Endothelial cell of umbilical vein (primary cell): ENCODE data around the gene CLPTM1L. TPM values are rescaled to one million over a fixed set of nuclear protein-coding genes. Genes with fewer than 3 reads are reported as not detected.

Experiments used
- BruUV-seq: library from RNA; stranded (reverse); fragments of 400-500 nt; replicated peaks from 2 replicates; lab custom pipeline; 2021; lab: Mats Ljungman, UMichigan
- CTCF ChIA-PET: fragments of 300-600, 350-600 bp; sonication (Branson Sonifier 250); formaldehyde crosslinking; loops from one replicate; lab custom pipeline; 2021; ENCODE audit warnings: antibody characterized with exemption, inconsistent platforms; lab: Charles Lee
- POLR2A ChIA-PET: fragments of 300-600, 350-600 bp; sonication (Branson Sonifier 250); formaldehyde crosslinking; loops from one replicate; lab custom pipeline; 2021; ENCODE audit warnings: antibody characterized with exemption, inconsistent platforms; lab: Charles Lee
- DNase-seq: peaks from one replicate; pipeline ENCODE4 v3.0.0-alpha.2; 2011; ENCODE audit warnings: low read depth, low spot score
- FAIRE-seq: peaks from 2 replicates; lab custom pipeline; 2011; peaks lifted over from hg19 to GRCh38; lab: Jason Lieb, UNC
- H2AFZ ChIP-seq: 2 replicates; pipeline ENCODE4 v1.6.0; 2012; ENCODE audit warnings: low read depth, low read length, control low read depth, inconsistent platforms
- H3K27ac ChIP-seq: 2 replicates; pipeline ENCODE4 v1.5.1; 2011; ENCODE audit warnings: low read depth, mild to moderate bottlenecking, control low read depth, low read length, moderate library complexity; ENCODE audit not compliant: insufficient read depth
- H3K27me3 ChIP-seq, 2 experiments: 2 replicates each; pipeline versions ENCODE4 v1.6.0 to v1.6.1; 2011; ENCODE audit warnings: low read length in 2 of 2, mixed read lengths in 1 of 2; ENCODE audit not compliant: control insufficient read depth in 2 of 2, insufficient read depth in 2 of 2
- H3K36me3 ChIP-seq, 2 experiments: 2 replicates in 1 of 2; 3 replicates in 1 of 2; pipeline ENCODE4 v1.5.1; 2011; ENCODE audit warnings: low read length in 2 of 2, mild to moderate bottlenecking in 1 of 2, moderate library complexity in 1 of 2; ENCODE audit not compliant: control insufficient read depth in 2 of 2, insufficient read depth in 2 of 2; ENCODE audit errors: extremely low read depth in 1 of 2
- H3K4me1 ChIP-seq: 3 replicates; pipeline ENCODE4 v1.5.1; 2011; ENCODE audit warnings: mild to moderate bottlenecking, low read length; ENCODE audit not compliant: control insufficient read depth, insufficient read depth; ENCODE audit errors: extremely low read depth
- H3K4me2 ChIP-seq: 2 replicates; pipeline ENCODE4 v1.6.1; 2011; ENCODE audit warnings: low read length, control low read depth, mixed read lengths; ENCODE audit not compliant: insufficient read depth
- H3K4me3 ChIP-seq, 3 experiments: fragments of 200-600 bp in 1 of 3; sonication (generic), shearing (Covaris generic) in 1 of 3; replicated peaks in 1 of 3; 2 replicates each; pipeline ENCODE4 v1.5.1; 2011 to 2016; ENCODE audit warnings: control low read depth in 3 of 3, low read length in 3 of 3, mild to moderate bottlenecking in 2 of 3, inconsistent platforms in 1 of 3, low read depth in 1 of 3, moderate library complexity in 1 of 3; ENCODE audit not compliant: insufficient read depth in 1 of 3
- H3K79me2 ChIP-seq: 2 replicates; pipeline ENCODE4 v1.6.0; 2012; ENCODE audit warnings: low read length, inconsistent platforms; ENCODE audit not compliant: control insufficient read depth, insufficient read depth
- H3K9ac ChIP-seq: replicated peaks from 2 replicates; pipeline ENCODE3; 2011; ENCODE audit warnings: low read length, control low read depth; ENCODE audit not compliant: insufficient read depth; ENCODE audit errors: extremely low read depth
- H3K9me1 ChIP-seq: replicated peaks from 3 replicates; pipeline ENCODE4 v1.6.0; 2011; ENCODE audit warnings: mild to moderate bottlenecking, low read length; ENCODE audit not compliant: control insufficient read depth, insufficient read depth; ENCODE audit errors: extremely low read depth
- H3K9me3 ChIP-seq: replicated peaks from 2 replicates; pipeline ENCODE4 v1.5.1; 2012; ENCODE audit warnings: low read length, inconsistent platforms; ENCODE audit not compliant: control insufficient read depth, insufficient read depth
- H4K20me1 ChIP-seq: replicated peaks from 2 replicates; pipeline ENCODE3; 2011; ENCODE audit warnings: mild to moderate bottlenecking, low read length; ENCODE audit not compliant: control insufficient read depth, insufficient read depth; ENCODE audit errors: extremely low read depth
- CTCF ChIP-seq, 2 donors: IDR thresholded peaks; 1 replicate in 1 of 2; 2 replicates in 1 of 2; pipeline ENCODE4 v1.5.1; 2011; ENCODE audit warnings: low read length in 2 of 2, mild to moderate bottlenecking in 2 of 2, moderate library complexity in 2 of 2, control low read depth in 1 of 2, inconsistent platforms in 1 of 2, low read depth in 1 of 2; ENCODE audit not compliant: insufficient read depth in 1 of 2; ENCODE audit errors: extremely low read depth in 1 of 2
- EZH2 ChIP-seq: IDR thresholded peaks from 2 replicates; pipeline ENCODE4 v1.6.1; 2012; ENCODE audit warnings: borderline replicate concordance, low read depth, mild to moderate bottlenecking, moderate library complexity, low read length, inconsistent platforms; ENCODE audit not compliant: severe bottlenecking
- FOS ChIP-seq: IDR thresholded peaks from 2 replicates; pipeline ENCODE4 v1.6.1; 2011; ENCODE audit warnings: mild to moderate bottlenecking, low read length, moderate library complexity, borderline replicate concordance; ENCODE audit not compliant: insufficient read depth
- GATA2 ChIP-seq: IDR thresholded peaks from 2 replicates; pipeline ENCODE4 v1.7.0; 2011; ENCODE audit warnings: low read depth, mild to moderate bottlenecking, moderate library complexity, mixed read lengths, low read length; ENCODE audit not compliant: insufficient read length, insufficient read depth
- JUN ChIP-seq: IDR thresholded peaks from 2 replicates; pipeline ENCODE4 v1.6.1; 2011; ENCODE audit warnings: borderline replicate concordance, low read depth; ENCODE audit not compliant: insufficient read length, insufficient read depth
- MAX ChIP-seq: IDR thresholded peaks from 2 replicates; pipeline ENCODE4 v1.6.1; 2011; ENCODE audit not compliant: insufficient read depth, insufficient read length
- MYC ChIP-seq: IDR thresholded peaks from one replicate; pipeline ENCODE4 v1.6.1; 2011; ENCODE audit warnings: mild to moderate bottlenecking, low read depth, low read length
- POLR2A ChIP-seq: IDR thresholded peaks from 2 replicates; pipeline ENCODE4 v1.6.1; 2012; ENCODE audit warnings: low read depth, mild to moderate bottlenecking, control low read depth, low read length
- POLR2AphosphoS5 ChIP-seq: IDR thresholded peaks from 2 replicates; pipeline ENCODE4 v1.6.1; 2012; ENCODE audit warnings: low read depth, mild to moderate bottlenecking, control low read depth, low read length, moderate library complexity; ENCODE audit not compliant: insufficient read depth
- dilution Hi-C: fragments of 300-500 bp; cut with MboI; formaldehyde crosslinking; loops from one replicate; pipeline ENCODE4 v1.15.0; 2019; ENCODE audit warnings: low sequenced_read_pairs; ENCODE audit not compliant: extremely low pct_ligation_motif_present
- intact Hi-C: fragments of 100-400 bp; cut with micrococcal nuclease; formaldehyde crosslinking; loops from one replicate; pipeline ENCODE4 v1.10.0; 2022
- polyA plus RNA-seq, 4 experiments: library from polyadenylated mRNA; depleted of rRNA in 3 of 4; stranded (reverse) in 3 of 4; unstranded in 1 of 4; fragments of >200 nt; gene quantifications; 2 replicates each; pipeline versions ENCODE4 v1.2.1 to v1.2.3, GENCODE V29; 2011 to 2012; ENCODE audit warnings: missing spikeins in 1 of 4
- total RNA-seq: library from RNA; stranded (reverse); gene quantifications from 2 replicates; pipeline ENCODE4 v1.2.3, GENCODE V29; 2021

Gene CLPTM1L
- total and polyA plus RNA-seq, 2 donors (not counting 3 experiments of a cell fraction or from before 2014, with no cell fraction given) = 116 to 191 TPM

GRCh38 chr5:1270426-1270825, 74.5 kb downstream of the CLPTM1L start:
- Histone ChIP-seq H3K79me2 (no peaks in the 10 kb centered on the region), H3K4me2 (no peak overlapping the region), H3K36me3 (no peaks in the 10 kb centered on the region), H3K9me1 (no peaks in the 10 kb centered on the region), H3K27me3 (no peaks in the 10 kb centered on the region), H4K20me1 (no peaks in the 10 kb centered on the region), H3K4me3 (no peak overlapping the region), H3K4me1 (no peaks in the 10 kb centered on the region), H2AFZ (no peak overlapping the region), H3K27ac (no peak overlapping the region), H3K9ac (no peak overlapping the region), H3K9me3 (no peaks in the 10 kb centered on the region)
- ChIA-PET POLR2A (no interaction called here), CTCF (no interaction called here)
- FAIRE-seq (no peak), DNase-seq (no peak)
- intact Hi-C loops (no loop called here), dilution Hi-C loops (no loop called here)
- BruUV-seq = no TSS peak
- TF ChIP-seq POLR2A (no peak), POLR2AphosphoS5 (no peak), CTCF (IDR thresholded peaks at IDR 0.05; ENCODE audit: extremely low read depth in 1 of 2, insufficient read depth in 1 of 2, low read depth in 1 of 2, low read length in 2 of 2) (no peak), FOS (no peak), GATA2 (no peak), JUN (no peak), EZH2 (no peak), MAX (no peak), MYC (no peak)
